GM19455 (cell line): ENCODE measurements around the gene PRKCE.

Experiments used
- ATAC-seq: cut with Tn5 transposase; IDR thresholded peaks from one replicate; pipeline ENCODE4 v1.9.1; 2021; ENCODE audit not compliant: unreplicated experiment

PRKCE gene

DNA sequence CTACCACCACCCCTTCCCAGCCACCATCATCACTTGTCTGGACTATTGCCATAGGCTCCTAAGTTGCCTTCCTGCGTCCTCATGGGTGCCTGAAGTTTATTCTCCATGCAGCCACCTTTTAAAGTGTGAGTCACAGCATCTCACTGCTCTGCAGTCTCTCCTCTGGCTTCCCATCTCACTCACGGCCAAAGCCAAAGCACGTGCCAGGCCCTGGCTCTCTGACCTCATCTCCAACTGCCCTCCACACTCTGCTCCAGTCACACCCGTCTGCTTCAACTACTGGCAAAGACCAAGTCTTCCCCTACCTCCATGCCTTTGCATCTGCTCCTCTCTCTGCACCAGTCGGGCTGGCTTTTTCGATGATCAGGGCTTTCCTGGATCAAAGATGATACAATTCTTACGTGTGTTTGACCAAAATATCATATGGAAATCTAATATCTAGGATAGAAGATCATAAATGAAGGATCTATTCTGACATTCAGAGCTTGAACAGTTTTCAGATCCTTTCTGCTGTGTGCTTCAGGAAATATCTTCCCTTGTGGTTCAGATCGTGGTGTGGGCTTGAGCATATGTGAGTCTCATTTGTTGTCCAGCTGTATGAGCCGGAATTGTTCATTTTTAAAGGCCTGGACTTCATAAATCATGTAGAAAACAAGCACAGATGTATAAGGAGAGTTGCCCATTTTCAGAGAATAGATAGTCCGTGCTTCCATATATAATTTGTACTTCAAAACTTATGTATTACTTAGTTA is 175.6 kb downstream of the PRKCE start:
- no peak for ATAC-seq

DNA sequence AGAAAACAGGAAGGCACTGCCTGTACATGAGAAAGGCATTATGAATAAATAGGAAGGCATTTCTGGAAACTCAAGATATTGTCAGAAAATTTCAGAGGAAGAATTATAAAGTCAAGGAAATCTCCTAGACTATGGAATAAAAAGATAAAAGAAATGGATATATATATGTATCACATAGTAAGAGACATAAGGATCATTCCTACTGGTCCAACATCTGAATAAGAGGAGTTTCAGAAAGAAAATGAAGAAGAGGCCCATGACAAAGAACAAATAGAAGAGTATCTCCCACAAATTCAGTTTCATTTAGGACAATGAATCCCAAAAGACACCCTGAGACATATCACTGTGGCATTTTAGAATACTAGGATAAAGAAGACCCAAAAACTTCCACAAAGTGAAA is 178.8 kb downstream of the PRKCE start:
- ATAC-seq: no peak

- peak; percentile 40 for ATAC-seq
Measured at GRCh38 chr2:45833301-45833967, 182.0 kb downstream of the PRKCE start.

DNA sequence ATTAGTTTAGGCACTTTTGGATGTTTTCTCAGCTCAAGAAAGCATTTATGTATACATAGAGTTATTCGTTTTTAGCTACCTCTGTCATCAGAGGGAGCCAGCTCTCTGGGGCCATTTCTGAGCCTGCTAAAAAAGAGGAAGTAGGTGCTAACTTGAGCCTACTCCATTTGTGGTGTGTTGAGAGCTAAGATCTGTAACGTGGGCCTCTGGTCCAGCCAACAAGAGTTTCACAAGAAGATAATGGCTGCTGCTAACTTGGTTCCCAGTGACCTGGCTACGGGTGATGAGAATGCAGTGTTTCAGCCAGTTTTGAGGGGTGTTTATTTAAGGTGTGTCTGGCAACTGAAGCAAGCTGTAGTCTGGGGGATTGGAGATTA is 182.5 kb downstream of the PRKCE start:
- peak; percentile 75 for ATAC-seq

- no peak for ATAC-seq
Measured at GRCh38 chr2:45834372-45834771, 182.9 kb downstream of the PRKCE start.

DNA sequence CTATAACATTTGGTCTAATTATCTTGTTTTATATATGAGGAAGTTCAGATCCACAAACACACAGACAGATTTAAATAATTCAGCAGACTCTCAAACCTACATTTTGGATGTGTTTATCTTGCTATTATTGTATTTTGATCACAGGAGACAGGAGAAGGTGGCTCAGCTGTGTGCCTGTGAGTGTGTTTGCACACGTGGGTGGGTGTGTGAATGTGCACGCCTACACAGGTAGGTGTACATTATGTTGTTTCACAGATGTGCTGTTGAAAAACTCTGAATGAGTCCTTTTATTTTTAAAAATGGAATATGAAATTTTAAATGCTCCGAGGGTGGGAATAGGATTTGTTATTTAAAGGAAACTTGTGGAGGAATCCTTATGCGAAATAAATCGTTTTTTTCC is 183.4 kb downstream of the PRKCE start:
- no peak for ATAC-seq

DNA sequence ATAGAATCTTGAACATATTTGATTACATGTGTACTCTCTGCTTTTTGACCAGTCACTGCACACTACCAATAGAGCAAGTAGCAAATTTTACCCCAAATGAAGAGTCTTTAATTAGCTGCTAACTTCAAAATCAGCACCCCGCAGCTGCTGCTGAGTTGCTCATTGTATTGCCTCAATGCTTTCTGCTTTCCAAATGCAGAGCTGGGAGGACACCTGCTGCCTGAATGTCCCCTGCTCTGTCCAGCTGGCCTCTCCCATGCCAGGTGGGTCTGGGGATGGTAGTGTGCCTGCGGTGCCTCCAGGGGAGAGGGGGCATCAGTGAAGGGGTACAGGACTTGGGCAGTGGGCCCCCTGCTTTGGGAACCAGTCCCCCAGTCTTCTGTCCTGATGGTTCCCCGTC is 184.8 kb downstream of the PRKCE start:
- ATAC-seq: no peak

DNA sequence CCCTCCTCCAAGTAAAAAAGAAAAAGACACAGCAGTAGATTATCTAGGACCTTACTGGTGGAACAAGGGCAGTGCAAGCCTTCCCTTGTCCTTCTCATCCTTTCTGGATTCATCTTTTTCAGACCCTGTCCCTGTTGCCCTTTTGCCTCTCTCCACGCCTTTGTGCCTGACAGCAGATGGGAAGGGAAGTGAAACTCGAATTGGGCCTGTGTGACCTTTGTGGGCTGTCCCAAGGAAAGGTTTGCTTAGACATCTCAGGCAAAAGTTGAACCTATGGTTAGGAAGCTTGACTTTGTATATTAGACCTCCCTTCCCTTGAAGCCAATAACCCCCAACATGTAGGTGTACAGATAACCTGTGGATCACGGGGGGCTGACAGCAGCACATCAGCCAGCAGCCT is 185.3 kb downstream of the PRKCE start:
- ATAC-seq: no peak

DNA sequence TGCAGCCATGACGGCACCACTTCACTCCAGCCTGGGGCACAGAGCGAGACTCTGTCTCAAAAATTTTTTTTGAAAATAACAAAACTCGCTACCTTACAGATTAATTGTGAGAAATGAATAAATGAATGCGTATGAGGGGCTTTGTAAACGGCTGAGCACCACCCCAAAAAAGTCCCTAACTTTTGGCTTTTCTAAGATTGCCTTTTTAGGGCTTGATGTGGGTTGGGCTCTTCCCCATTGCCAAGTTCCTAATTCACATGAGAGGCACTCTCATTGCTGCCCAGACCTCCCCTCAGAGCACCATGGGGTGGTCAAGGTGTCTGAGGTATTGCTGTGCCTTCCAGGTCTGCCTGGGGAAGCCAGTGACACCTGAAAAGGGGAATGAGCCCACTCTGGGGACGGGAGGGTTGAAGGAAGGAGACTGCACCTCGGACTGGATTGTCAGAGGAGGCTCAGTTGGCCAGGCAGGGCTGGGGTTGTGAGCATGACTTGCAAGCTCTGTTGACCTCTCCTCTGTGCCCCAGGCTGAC is 186.4 kb downstream of the PRKCE start:
- ATAC-seq: no peak

DNA sequence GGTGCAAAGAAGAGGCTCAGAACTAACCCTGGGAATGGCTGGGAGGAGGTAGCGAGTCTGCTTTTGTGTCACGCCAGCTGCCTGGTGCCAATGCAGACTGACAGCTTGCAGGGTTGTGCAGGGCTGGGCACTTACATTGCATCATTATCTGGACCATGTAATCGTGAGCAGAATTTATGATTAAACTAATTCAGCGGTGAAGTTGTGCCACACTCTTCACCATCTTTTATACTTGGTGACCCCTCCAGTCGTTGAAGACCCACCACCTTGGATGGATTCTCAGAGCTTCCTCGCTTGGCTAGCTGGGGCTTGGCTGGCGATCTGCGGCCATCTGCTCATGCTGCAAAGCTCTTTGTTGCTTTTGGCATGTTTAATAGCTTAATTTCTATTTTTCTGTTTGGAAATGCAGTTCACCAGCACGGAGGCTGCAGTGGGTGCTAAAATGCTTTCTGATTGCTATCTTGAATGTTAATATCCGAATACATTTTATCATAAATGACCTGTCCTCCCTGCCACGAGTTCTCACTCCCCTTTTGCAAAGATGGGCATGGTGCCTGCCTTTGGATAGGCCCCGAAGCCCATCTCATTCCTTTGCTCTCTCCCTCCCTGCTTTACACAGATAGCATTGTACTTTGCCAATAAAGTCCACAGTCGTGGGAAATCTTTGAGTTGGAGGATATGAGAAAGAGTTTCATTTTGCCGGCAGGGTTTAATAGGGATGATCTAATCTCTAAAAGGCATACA is 188.2 kb downstream of the PRKCE start:
- ATAC-seq: no peak

DNA sequence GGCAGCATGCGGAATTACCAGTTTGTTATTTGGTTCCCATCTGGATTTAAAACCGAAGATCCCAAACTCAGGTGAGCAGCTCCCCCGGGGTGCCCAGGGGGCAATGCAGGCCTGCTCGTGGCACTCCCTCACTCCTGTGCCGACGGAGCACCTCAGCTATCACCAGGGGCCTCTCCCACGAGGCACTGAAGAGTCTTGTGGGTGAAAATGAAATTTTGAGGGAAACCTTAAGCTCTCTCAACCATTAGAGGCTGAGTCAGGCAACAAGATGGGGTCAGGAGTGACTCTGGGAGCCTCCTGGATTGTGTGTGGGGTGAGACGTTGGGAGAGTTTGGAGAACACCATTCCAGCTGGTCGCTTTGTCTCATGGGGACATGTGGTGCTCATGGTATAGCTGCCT is 189.0 kb downstream of the PRKCE start:
- no peak for ATAC-seq

- no peak for ATAC-seq
Measured at GRCh38 chr2:45841752-45842407, 190.4 kb downstream of the PRKCE start.

DNA sequence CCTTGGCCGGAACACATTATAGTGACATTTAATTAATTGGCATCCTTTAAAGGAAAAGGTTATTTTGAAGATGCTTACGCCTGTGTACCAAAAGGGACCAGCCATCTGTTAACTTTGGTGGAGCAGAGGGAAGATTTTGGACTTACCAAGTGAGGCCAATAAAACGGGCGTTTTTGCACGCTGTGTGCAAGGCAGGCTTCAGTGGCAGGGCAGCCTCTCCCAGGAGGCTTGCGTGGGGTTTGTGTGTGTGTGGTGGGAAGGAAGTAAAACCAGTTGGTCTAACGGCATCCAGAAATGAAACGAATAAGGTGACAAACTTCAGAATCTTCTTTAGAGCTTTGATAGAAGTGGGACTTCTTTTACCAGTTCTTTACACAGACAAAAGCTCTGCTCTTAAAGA is 191.7 kb downstream of the PRKCE start:
- ATAC-seq: peak; percentile 62

- no peak for ATAC-seq
Measured at GRCh38 chr2:45844796-45845457, 193.5 kb downstream of the PRKCE start.

DNA sequence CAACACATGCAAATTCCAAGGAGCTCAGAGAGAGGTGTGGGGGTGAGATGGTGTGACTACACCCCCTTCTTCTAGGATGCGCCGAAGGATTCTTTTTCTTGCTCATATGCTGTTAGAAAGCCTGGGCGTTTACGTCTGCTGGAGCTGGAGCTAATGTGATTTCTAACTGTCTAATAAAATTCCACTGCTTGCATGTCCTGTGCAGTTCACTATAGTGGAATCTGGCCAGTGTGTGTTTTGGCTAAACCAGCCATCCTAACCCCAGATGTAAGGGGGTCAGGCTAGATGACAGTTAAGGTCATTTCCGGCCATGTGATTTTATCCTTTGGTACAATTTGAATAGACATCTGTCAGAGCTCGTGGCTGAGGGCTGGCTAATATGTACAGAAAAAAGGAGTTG is 194.1 kb downstream of the PRKCE start:
- ATAC-seq: no peak

DNA sequence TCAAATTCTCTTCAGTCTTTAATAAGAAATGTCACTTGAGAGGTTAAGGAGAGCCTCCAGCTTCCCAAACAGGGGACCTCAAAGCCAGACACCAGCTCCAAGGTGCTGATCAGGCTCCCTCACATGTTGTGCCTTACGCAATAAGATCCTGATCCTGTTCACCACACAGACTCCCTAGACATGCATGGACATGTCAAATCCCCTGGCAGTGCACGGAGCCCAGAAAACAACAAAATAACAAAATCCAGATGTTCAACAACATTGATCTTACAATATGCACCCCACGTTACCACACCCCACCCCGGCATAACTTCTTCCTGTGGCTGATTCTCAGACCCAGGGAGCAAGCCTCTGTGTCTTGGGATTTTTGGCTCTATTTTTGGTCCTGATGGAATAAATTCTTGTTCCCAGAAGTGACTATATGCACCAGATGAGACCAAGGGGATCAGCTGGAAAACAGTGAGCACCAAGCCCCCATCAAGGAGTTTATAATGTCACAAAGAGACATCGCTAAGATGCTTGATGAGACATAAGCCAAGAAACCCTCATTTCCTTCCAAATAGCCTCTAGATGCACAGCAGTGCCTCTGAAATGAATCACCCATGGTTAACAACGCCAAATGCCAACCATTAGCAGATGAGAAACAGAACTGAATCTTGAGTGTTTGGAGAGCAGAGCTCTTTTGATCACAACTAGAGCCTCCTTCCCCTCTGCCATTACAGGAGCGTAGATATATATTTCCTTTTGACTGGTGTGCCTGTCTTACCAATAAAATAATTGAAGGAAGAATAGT is 198.2 kb downstream of the PRKCE start:
- no peak for ATAC-seq

DNA sequence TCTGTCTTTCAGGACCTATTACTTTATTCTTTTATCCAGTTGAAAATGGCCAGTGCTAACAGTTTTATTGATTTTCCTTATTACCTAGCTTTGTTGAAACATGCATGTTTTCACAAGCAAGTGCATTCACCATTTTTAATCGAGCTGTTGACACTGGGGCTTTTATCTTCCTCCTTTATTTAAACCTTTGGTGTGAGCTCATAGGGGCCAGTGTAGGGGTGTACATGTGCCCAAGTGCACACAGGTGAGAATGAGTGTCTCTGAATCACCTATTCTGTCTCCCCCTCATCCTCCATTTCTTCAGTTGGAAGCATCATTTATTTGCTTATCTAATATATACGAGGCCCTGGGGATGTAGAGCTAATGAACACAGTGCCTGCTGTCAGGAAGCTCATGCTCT is 199.1 kb downstream of the PRKCE start:
- ATAC-seq: no peak

GRCh38 chr2:45851111-45851510 is 199.6 kb downstream of the PRKCE start:
- ATAC-seq: no peak

DNA sequence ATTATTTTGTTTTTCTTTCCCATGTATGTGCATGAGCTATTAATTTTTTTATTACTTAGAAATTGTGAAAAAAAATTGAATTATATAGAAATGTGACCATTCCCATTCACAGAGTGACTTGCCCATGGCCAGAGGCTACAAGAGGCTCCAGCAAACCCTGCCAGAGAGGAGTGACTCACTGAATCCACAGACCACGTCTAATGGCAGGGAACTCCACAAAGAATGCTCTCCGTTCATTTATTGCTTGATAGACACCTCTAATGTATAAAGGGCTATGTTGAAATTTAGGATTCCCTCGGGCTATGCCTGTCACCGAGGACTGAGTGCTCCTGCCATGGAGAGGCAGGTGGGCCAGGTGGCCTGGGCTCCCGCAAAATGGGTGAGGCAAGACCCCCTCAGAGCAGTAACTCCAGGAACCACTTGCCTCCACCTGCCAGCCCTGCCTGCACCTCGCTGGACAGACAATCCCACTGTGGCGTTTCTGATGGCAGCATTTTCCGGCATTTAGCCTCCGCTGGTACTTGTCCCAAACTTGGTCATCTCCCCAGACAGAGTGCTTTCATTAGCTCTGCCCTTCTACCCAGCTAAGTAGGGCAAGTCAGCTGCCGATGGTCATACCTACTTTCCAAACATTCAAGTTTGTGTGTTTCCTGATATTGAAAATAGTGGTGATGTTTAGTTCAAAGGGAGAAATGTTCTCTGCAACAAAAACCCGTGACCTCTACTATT is 200.3 kb downstream of the PRKCE start:
- no peak for ATAC-seq
